ENCODE results near the gene CDC42EP5.

The CDC42EP5 gene

GRCh38 chr19:54477650-54478049 lies 4.6 kb upstream of the CDC42EP5 start:
- Histone ChIP-seq H3K79me2 (ENCODE audit: control insufficient read depth, low read length) (no peaks in the 10 kb centered on the region), H3K4me2 (ENCODE audit: low read length) (no peak overlapping the region), H3K9me3 (ENCODE audit: control insufficient read depth, insufficient read depth, low read length) (no peaks in the 10 kb centered on the region), H3F3A (ENCODE audit: control insufficient read depth, insufficient read depth) (no peaks in the 10 kb centered on the region), H3K36me3 (ENCODE audit: control insufficient read depth, low read length) (no peaks in the 10 kb centered on the region), H3K4me3 (ENCODE audit: low read length) (no peak overlapping the region), H3K9me2 (replicated peaks; ENCODE audit: control insufficient read depth, low read length) (no peaks in the 10 kb centered on the region), H4K20me1 (ENCODE audit: control insufficient read depth, insufficient read depth, low read depth, low read length) (no peaks in the 10 kb centered on the region; the same call in 1 of the 2 replicates), H3K27ac (ENCODE audit: low read depth, low read length) (no peak overlapping the region), H3K4me1 (ENCODE audit: control insufficient read depth, low read length) (peaks cover 14% of the 10 kb centered on the region), H3K27me3 (ENCODE audit: control insufficient read depth, low read length) (peaks cover 12% of the 10 kb centered on the region; the same call in 1 of the 2 replicates)
- no peak for TF ChIP-seq EZH2phosphoT487 (IDR thresholded peaks at IDR 0.05; ENCODE audit: borderline replicate concordance, low read length)
- peak; percentile 12 for TF ChIP-seq CTCF (IDR thresholded peaks at IDR 0.05; ENCODE audit: low read depth, low read length, poor library complexity, severe bottlenecking)

GRCh38 chr19:54475706-54476105 lies 2.6 kb upstream of the CDC42EP5 start:
- no peak overlapping the region for H3K27ac ChIP-seq (ENCODE audit: low read depth, low read length)
- no peak overlapping the region for H3K4me2 ChIP-seq (ENCODE audit: low read length)
- H3F3A ChIP-seq (ENCODE audit: control insufficient read depth, insufficient read depth) = no peaks in the 10 kb centered on the region
- H3K9me2 ChIP-seq (replicated peaks; ENCODE audit: control insufficient read depth, low read length) = no peaks in the 10 kb centered on the region
- H3K27me3 ChIP-seq (ENCODE audit: control insufficient read depth, low read length) = peaks cover 20% of the 10 kb centered on the region
- peaks cover 6% of the 10 kb centered on the region for H3K4me1 ChIP-seq (ENCODE audit: control insufficient read depth, low read length)
- no peaks in the 10 kb centered on the region for H3K36me3 ChIP-seq (ENCODE audit: control insufficient read depth, low read length)
- H4K20me1 ChIP-seq (ENCODE audit: control insufficient read depth, insufficient read depth, low read depth, low read length) = no peaks in the 10 kb centered on the region
- TF ChIP-seq CTCF (IDR thresholded peaks at IDR 0.05; ENCODE audit: low read depth, low read length, poor library complexity, severe bottlenecking) (no peak), EZH2phosphoT487 (IDR thresholded peaks at IDR 0.05; ENCODE audit: borderline replicate concordance, low read length) (no peak)
- no peak overlapping the region for H3K4me3 ChIP-seq (ENCODE audit: low read length)
- no peaks in the 10 kb centered on the region for H3K79me2 ChIP-seq (ENCODE audit: control insufficient read depth, low read length)
- no peaks in the 10 kb centered on the region for H3K9me3 ChIP-seq (ENCODE audit: control insufficient read depth, insufficient read depth, low read length)

GRCh38 chr19:54473892-54474372 lies 836 bp upstream of the CDC42EP5 start:
- H3K27ac ChIP-seq (ENCODE audit: low read depth, low read length) = no peak overlapping the region
- no peaks in the 10 kb centered on the region for H3K9me2 ChIP-seq (replicated peaks; ENCODE audit: control insufficient read depth, low read length)
- H3F3A ChIP-seq (ENCODE audit: control insufficient read depth, insufficient read depth) = no peaks in the 10 kb centered on the region
- peaks cover 34% of the 10 kb centered on the region for H3K27me3 ChIP-seq (ENCODE audit: control insufficient read depth, low read length)
- no peaks in the 10 kb centered on the region for H3K36me3 ChIP-seq (ENCODE audit: control insufficient read depth, low read length)
- TF ChIP-seq EZH2phosphoT487 (IDR thresholded peaks at IDR 0.05; ENCODE audit: borderline replicate concordance, low read length) = no peak
- no peak overlapping the region for H3K4me2 ChIP-seq (ENCODE audit: low read length)
- peaks cover 6% of the 10 kb centered on the region for H3K4me1 ChIP-seq (ENCODE audit: control insufficient read depth, low read length)
- H3K9me3 ChIP-seq (ENCODE audit: control insufficient read depth, insufficient read depth, low read length) = no peaks in the 10 kb centered on the region
- no peaks in the 10 kb centered on the region for H3K79me2 ChIP-seq (ENCODE audit: control insufficient read depth, low read length)
- H3K4me3 ChIP-seq (ENCODE audit: low read length) = no peak overlapping the region
- no peaks in the 10 kb centered on the region for H4K20me1 ChIP-seq (ENCODE audit: control insufficient read depth, insufficient read depth, low read depth, low read length)

- no peaks in the 10 kb centered on the region for H3K36me3 ChIP-seq (ENCODE audit: control insufficient read depth, low read length)
- H3K27ac ChIP-seq (ENCODE audit: low read depth, low read length) = no peak overlapping the region
- H3K9me3 ChIP-seq (ENCODE audit: control insufficient read depth, insufficient read depth, low read length) = no peaks in the 10 kb centered on the region
- peaks cover 6% of the 10 kb centered on the region for H3K4me1 ChIP-seq (ENCODE audit: control insufficient read depth, low read length)
- H3F3A ChIP-seq (ENCODE audit: control insufficient read depth, insufficient read depth) = no peaks in the 10 kb centered on the region
- no peaks in the 10 kb centered on the region for H4K20me1 ChIP-seq (ENCODE audit: control insufficient read depth, insufficient read depth, low read depth, low read length)
- TF ChIP-seq CTCF (IDR thresholded peaks at IDR 0.05; ENCODE audit: low read depth, low read length, poor library complexity, severe bottlenecking) (no peak), EZH2phosphoT487 (IDR thresholded peaks at IDR 0.05; ENCODE audit: borderline replicate concordance, low read length) (no peak; the same call in 1 of the 2 replicates)
- H3K79me2 ChIP-seq (ENCODE audit: control insufficient read depth, low read length) = no peaks in the 10 kb centered on the region
- no peak overlapping the region for H3K4me2 ChIP-seq (ENCODE audit: low read length)
- no peak overlapping the region for H3K4me3 ChIP-seq (ENCODE audit: low read length)
- H3K9me2 ChIP-seq (replicated peaks; ENCODE audit: control insufficient read depth, low read length) = no peaks in the 10 kb centered on the region
- peaks cover 30% of the 10 kb centered on the region for H3K27me3 ChIP-seq (ENCODE audit: control insufficient read depth, low read length)
Measured at GRCh38 chr19:54470991-54471782, 1.9 kb downstream of the CDC42EP5 start.
